HG03520 (cell line): ENCODE measurements around the gene TMEM236.
"Not testable (repeated sequence)": the region's sequence is repeated elsewhere in the genome, so short reads cannot be mapped to it uniquely, and the experiment has no call there.

Experiments
- ATAC-seq: cut with Tn5 transposase; IDR thresholded peaks from one replicate; pipeline ENCODE4 v1.9.1; 2021; ENCODE audit warnings: mild to moderate bottlenecking, moderate library complexity; ENCODE audit not compliant: unreplicated experiment

Gene TMEM236

GRCh38 chr10:17751781-17752445 is at the start of gene TMEM236:
TSS of gene TMEM236 (plus strand) at chr10:17752201. CDS start at chr10:17752296, 95 bp downstream.
- ATAC-seq: no peak

GRCh38 chr10:17703706-17704105 is 48.3 kb upstream of the TMEM236 start:
- ATAC-seq: no peak

- ATAC-seq: no peak
These were observed 43.2 kb upstream of the TMEM236 start for GRCh38 chr10:17708821-17709220.

- ATAC-seq: no peak
These were observed 42.5 kb upstream of the TMEM236 start for GRCh38 chr10:17709492-17709891.

- ATAC-seq: no peak
These were observed 41.8 kb upstream of the TMEM236 start for GRCh38 chr10:17710181-17710580.

GRCh38 chr10:17712053-17712452 is 39.9 kb upstream of the TMEM236 start:
- no peak for ATAC-seq

- no peak for ATAC-seq
These were observed 39.1 kb upstream of the TMEM236 start for GRCh38 chr10:17712717-17713471.

- no peak for ATAC-seq
These were observed 38.2 kb upstream of the TMEM236 start for GRCh38 chr10:17713758-17714157.

GRCh38 chr10:17716161-17716560 is 35.8 kb upstream of the TMEM236 start:
- ATAC-seq: no peak

GRCh38 chr10:17722317-17723014 is 29.5 kb upstream of the TMEM236 start:
- not testable (repeated sequence) for ATAC-seq

GRCh38 chr10:17725703-17726102 is 26.3 kb upstream of the TMEM236 start:
- ATAC-seq: no peak

- no peak for ATAC-seq
These were observed 22.4 kb upstream of the TMEM236 start for GRCh38 chr10:17729630-17730029.

- no peak for ATAC-seq
These were observed 21.3 kb upstream of the TMEM236 start for GRCh38 chr10:17730667-17731066.

GRCh38 chr10:17731331-17732020 is 20.5 kb upstream of the TMEM236 start:
- no peak for ATAC-seq

GRCh38 chr10:17733620-17734019 is 18.4 kb upstream of the TMEM236 start:
- no peak for ATAC-seq

- no peak for ATAC-seq
These were observed 17.4 kb upstream of the TMEM236 start for GRCh38 chr10:17734432-17735080.

- no peak for ATAC-seq
These were observed 16.6 kb upstream of the TMEM236 start for GRCh38 chr10:17735166-17735941.

GRCh38 chr10:17736223-17736622 is 15.8 kb upstream of the TMEM236 start:
- ATAC-seq: no peak

GRCh38 chr10:17737027-17737965 is 14.7 kb upstream of the TMEM236 start:
- no peak for ATAC-seq
